DMS 273 (cell line): Measurements from ENCODE around the gene CRK.

ENCODE experiments used
- DNase-seq: peaks from one replicate; lab custom pipeline; 2025; ENCODE audit not compliant: unreplicated experiment; lab: John Stamatoyannopoulos, UW

The CRK gene

DNA sequence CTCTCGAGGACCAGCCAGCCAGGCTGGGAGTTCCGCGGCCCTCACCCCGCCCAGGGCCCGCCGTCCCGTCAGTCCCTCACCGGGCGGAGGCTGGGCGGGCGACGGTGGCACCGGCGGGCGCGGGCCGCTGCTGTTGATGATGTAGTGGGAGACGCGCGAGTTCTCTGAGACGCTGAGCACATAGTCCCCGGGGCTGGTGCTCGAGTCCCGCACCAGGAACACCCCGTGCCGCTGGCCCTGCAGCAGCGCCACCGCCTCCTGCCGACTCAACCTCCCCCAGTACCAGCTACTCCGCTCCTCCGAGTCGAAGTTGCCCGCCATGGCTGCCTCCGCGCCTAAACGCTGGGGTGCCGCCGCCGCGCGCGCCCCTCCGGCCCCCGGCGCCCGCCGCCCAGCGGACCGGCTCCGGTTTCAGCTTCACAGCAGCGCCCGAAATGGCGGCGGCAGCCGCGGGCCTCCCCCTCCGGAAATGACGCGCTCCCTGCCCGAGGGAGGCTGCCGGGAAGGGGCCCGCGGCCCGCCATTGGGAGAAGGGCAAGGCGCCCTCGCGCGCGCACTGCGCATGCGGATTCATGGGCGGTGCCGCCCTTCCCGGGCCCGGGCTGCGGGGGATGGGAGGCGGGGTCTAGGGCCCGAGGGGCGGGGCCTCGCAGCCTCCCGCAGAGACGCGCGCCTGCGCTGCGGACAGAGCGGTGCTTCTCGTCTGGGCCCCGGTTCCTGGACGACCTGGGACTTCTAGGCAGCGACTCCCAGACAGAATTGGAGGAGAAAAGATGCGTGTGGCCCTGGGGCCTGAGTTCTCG is at the start of gene CRK:
Gene CRK, minus strand, starts transcription at position 436 of the 803 bp plus-strand sequence. Its CDS starts 115 bp downstream, at position 321.
- peak; percentile 98 for DNase-seq

DNA sequence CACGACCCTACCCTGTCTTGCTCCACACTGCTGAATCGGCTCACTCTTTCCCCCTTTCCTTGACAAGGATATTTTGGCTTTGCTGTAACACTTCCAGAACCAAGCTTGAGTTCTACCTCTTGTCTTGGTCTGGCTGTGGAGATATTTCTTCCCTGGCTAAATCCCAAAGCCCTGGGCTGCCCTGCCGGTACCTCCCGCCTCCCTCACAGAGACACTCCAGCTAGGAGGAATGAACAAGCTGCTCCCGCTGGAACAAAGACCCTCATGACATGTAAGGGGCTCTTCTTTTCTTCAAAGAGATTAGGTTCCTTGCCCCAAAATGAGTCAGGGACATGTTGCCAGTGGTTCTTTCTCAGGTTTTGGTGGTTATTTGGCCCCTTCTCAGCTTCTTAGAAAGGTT is 49.6 kb upstream of the CRK start:
- no peak for DNase-seq

DNA sequence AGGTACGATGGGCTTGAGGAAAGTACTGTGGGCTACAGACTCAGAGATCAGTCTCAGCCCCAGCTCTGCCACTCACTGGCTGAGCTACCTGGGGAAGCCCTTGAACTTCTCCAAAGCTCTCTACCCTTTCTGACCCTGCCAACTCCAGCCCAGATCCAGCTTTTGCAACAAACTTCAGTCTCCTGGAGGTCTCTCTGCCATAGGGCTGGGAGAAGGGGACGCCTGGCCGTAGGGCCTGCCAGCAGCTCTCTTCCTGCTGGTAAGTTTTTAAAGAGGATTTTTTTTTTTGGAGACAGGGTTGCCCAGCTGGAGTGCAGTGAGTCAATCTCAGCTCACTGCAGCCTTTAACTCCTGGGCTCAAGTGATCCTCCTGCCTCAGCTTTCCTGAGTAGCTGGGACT is 48.8 kb upstream of the CRK start:
- no peak for DNase-seq

DNA sequence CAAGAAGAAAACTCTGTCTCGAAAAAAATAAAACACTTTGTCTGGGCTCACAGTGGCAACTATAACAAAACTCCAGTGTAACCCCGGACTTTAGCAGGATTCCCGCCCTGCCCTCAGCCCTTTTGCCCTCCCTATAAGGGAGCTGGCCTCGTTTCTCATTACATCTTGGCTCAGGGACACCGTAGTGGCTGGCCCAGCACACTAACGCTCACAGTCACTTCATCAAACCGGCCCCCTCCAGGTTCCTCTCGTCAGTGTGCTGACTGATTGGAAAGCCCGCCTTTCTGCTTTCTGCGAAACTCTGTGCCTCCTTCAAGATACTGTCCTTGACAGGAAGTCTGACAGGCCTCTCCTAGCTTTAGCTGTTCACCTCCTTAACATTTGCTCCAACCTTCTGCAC is 47.7 kb upstream of the CRK start:
- no peak for DNase-seq

DNA sequence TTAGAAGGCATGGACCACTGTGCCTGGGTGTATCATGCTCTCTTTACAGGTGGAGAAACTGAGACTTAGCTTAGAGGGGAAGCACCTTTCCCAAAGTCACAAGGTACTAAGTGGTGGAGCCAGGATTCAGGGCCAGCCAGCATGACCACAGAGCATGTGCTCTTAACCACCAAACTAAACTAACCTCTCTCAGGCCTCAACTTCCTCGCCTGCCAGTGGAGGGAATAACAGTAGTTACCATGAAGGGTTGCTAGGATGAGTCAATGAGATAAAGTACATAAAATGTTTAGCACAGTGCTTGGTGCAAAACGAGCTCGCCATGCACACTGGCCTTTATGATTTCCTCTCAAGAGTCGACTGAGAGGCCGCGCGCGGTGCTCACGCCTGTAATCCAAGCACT is 42.8 kb upstream of the CRK start:
- DNase-seq: no peak

DNA sequence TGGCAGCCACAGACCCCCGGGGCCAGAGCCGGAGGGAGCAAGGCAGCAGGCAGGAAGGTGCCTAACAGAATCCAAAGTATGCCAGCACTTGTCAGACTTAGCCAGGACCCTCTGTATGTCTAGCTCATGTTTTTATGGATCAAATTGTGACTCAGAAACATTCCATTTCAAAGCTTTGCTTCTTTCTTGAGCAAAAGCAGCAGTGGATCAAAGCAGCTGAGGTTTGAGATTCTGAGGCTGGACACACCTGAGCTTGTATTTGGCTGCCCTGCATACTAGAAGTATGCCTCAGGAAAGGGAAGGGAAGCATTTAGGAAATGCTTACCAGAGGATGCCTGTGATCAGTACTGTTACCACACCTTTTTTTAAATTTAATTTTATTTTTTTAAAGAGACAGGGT is 42.2 kb upstream of the CRK start:
- no peak for DNase-seq

DNA sequence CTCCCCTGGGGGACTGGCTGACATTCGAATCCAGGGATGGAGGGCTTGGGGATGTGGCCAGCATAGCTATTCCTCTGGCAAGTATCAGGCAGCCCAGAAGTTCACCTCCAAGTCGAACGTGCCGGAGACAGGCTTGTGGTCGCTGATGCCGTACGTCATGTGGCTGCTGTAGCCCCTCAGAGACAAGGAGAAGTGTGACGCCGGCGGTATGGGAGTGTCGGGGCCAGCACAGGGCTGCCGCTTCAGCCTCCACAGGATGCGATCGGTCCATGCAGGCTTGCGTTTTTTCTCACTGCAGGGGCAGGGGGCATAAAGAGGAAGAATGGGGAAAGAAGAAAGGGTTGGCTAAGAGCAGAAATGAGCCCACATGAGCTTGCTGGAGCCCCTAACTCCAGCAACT is 41.8 kb upstream of the CRK start:
- DNase-seq: no peak

DNA sequence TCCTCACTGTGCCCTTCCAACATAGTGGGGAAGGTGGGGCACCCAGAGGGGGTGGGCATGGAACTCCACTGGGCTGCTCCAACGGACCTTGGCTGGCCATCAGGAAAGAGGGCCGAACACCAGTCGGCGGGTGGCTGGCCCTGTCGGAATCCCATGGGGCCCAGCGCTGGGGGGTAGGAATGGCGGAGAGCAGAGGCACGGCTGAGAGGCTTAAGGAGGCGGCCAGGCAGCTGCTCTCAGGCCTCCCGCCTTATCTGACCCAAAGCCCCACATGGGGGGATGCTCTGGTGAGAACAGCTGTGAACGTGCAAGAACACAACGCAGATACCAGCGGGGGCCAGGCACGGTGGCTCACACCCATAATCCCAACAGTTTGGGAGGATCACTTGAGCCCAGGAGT is 40.8 kb upstream of the CRK start:
- DNase-seq: no peak

DNA sequence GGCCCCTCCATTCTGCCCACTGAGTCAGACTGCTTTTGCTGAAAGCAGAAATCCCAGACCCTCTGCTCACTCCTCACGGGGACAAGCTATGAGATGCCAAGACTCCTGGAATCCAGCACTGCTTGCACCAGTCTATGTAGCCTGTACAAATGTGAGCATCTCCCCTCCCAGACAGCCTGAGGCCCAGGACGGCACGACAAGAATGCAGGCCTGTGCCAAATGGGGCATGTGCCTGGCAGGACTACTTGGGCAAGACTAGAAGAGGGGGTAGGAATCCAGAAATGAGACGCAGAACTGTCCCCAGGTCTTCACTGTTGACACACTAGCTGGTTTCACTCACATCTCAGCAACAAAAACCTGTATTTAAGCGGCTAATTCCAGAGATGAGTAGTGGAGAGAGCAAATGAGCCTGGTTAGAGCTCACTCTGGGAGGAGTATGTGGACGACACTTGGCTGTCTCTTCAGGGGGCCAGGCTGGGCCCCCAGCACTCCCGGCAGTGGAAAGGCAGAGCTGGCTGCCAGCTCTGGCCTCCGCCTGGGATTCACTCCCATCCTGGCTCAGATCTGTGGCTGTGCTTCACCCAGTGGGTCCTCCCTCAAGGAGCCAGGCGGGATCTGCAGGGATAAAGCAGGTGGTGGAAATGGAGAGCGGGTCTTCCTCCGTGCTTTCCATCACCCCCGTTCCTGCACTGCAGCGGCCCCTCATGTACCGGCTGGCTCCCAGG is 39.4 kb upstream of the CRK start:
- no peak for DNase-seq

DNA sequence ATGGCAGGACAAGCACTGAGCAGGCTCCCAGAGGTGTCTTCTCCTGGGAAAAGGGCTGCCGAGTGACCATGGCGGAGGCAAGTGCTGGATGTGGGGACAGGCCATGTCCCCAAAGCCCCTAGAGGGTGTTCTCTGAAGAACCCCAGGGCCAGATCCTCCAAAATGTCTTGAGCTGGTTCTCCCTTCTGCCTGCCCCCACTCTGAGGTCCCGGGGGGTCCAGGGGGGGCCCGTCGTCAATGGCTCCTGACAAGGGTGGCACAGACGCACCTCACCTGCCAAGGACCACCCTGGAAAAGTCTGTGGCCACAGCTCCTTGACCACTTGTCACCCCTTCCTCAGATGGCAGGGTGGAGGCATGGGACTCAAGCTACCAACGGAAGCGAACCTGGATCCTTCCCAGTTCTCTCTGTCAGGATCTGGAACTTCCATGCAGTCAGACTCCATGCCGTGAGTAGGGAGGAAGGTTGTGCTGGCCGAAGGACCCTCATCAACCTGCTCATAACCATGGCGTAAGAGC is 38.8 kb upstream of the CRK start:
- DNase-seq: no peak

DNA sequence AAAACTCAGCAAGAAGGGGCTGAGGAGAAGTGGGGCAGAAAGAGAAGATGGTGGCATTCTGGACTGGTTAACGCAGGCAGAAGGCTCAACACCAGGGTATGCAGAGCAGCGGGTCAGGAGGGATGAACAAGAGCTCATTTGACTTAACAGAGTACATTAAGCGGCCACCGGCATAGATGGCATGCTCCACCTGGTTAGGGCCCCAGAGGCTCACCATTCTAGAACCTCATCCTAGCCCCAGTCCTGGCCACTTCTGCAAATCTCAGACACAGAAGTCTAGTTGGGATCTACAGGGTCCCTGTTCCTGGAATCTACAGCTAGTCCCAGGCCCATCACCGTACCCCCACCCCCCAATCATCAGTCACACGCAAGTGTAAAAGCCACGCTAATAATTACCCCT is 38.2 kb upstream of the CRK start:
- DNase-seq: no peak

DNA sequence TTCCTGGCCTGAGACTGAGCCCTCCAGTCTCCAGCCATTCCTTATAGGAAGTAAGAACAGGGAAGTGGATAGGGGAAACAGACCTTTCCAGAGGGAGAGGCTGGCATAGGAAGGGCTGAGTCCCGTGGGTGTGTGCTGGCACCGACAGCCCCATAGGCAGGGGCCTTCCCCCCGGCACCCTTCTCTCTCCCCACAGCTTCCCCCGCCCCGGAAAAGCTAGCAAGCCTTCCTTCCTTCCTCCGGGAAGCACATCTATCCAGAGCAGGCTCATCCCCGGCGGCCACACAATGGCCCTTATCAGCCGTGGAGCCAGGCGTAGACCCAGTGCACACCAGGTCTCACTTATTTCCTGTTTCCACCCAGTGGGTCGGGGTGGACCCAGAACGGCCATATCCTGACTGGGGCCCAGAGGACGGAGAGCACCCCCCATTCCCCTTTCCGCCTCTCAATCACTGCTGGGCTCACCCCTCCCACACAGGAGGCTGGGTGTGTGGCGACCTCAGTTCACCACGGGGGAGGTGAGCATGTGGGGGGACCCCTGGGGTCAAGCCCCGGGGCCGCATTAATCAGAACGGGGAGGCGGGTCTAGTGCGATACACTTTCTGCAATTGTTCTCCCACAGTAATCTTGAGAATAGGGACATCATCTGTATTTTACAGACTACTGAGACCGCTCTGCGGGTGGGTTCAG is 37.4 kb upstream of the CRK start:
- no peak for DNase-seq

DNA sequence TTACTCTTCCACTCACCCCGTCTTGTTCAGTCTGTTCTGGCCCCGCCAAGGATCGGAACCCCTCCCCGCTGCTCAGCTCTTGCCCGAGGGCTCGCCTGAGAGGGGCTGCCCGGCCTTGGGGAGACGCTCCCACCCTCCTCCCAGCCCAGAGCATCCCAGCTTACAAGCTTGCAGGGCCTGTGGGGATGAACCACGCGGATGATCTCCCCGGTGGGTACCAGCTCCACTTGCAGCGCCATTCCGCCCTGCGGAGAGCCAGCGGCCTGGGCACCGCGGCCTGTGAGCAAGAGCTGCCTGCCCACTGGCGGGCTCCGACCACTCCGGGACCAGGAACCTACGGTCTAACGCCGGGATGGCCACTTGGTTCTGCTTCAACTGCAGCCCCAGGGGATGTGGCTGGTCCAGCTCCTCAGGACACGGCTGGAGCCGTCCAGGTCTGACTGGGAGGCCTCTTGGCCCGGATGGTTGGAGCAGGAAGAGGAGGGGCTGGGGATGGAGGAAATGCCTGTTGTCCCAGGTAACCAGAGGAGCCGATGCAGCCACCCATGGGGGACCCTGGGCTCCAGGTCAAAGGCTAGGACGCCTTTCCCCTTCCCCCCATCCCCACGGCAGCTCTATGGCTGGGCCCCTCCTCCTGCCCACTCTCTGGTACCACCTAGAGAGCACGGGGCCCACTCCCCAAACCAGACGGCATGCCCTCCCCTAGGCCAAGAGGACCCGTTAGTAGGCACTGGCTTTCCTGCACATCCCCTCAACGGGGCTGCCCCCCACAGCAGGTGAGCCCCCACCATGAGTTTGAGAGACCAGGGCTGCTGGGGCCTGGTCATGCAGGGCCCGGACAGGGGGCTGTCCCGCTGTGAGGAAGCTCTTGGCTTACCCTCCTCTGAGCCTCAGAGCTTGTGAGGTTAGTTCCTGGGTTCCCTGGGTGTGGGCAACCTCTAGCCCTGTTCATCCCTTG is 36.5 kb upstream of the CRK start, which contains the start of gene MYO1C:
Gene MYO1C, minus strand, starts transcription at position 438 of the 958 bp plus-strand sequence. Its CDS starts 199 bp downstream, at position 239.
- DNase-seq: no peak

DNA sequence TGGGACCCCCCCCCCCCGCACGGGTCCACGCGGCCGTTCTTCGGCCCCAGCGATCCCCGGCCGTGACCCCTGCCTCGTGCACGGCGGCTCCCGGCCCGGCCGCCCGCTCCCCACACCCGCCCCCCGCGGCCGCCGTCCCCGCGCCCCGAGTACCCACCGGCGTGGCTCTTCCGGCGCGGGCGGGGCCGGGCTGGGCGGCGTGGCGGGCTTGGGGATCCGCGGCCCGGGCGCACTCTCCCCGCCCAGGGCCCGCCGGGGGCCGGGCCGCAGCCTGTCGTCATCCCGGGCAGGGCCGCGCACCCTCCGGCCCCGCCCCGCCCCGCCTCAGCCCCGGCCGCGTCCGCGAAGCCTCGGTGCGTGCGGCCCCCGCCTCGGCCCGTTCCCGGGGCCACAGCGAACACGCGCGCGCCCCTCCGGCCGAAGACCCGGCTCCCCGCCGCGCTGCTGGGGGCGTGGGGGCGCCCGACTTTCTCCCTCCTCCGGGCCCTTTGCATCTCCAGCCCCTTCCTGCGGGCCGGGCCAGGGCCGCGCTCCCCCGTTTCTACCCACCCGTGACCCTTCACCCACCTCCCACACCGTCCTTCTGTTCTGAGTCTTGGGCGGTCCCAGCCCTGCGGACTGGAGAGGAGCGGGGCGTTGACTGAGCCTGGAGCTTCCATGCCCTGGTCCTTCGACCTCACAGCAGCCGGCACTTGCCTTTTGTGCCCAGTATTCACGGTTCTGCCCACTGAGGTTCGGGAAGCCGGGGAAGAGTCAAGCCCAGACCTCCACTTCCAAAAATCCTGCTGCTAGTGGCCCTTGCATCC is 35.6 kb upstream of the CRK start:
- DNase-seq: peak; percentile 67

DNA sequence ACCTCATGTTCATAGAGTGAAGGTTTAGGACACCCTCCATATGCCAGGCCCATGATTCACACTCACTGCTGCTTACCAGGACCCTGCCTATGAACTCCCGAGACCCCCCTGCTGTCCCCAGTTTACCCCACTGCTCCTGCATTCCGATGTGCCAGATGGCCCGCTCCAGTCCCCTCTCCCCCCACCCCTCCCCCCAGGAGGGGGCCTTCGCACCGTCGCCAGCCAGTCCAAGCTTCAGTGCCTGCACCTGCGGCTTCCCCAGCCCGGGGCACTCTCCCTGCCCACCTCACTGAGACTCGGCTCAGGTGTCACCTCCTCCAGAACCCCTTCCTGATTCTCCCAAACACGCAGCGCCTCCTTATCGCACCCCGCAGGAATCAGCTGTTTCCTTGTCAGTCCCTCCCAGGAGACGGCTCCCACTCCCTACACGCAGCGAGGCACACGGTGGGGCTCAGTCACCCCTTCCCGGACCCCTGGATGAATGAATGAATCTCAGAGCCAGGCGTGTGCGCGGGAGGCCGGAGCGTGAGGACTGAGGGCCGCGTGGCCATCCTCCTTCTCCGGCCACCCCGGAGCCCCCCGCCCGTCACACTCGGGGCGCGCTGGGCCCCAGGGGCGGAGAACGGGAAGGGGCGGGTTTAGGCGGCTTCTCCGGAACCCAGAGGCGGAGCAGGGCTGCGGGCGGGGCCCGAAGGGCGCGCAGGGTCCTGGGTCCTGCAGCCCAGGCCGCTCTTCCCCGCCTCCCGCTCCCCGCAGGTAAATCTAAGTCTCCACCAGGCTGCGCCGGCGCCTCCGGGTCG is 34.8 kb upstream of the CRK start:
- DNase-seq: peak; percentile 67

DNA sequence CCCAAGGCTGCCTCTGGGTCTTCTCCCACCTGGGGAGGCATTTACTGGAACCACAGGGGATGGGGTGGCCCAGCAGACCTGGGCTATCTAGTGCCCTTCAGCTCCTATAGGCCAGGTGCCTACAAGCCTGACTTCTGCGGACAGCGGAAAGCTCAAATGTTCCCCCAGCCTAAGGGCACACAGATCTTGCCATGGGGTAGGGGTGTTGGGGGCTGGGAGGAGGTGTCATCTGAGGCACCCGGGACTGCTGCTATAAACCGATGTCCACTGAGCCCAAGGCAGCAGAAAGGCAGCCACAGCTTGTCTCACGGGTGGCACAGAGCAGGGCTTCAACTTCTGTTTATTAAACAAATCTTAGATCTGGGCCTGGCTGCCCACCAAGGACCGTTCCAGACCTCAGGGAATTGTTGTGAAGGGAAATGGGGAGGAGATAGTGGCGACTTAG is 32.8 kb upstream of the CRK start:
- DNase-seq: no peak

DNA sequence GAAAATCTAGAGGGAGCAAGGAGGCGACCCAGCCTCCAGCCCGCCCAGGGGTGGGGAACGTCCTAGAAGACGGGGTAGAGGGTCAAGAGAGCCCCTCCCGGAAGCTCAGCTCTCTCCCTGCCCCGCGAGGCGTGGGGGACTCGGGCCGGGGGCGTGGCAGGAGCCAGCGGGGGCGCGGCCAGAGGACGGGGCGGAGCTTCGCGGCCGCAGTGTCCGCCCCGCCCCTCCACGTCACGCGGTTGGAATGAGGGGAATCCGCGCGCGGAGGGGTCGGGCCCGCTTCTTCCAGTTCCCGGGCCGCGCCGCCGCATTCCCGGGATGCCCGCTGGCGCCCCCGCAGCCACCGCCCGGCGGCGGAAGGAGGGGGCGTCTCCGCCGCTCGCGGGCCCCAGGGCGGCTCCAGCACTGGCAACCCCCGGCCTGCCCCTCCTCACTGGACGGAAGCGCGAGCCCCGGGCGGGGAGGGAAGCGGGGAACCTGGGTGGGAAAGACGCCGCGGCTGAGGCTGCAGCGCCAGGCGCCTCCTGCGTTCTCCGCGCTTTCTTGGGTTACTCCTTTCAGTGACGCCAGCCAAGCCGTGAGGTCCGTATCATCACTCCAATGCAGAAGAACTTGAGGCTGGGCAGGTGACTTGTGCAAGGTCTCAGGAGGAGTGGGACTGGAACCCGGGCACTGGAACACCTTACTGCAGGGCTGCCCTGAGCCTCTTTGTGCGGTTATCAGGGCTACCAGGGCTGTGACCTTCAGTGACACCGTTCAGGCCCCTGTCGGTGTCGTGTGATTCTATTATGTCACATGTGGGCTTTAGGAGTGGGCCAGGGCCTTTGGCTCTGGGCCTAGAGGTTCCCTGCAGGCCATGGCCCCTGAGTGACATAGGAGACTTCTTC is 32.1 kb upstream of the CRK start:
- DNase-seq: peak; percentile 85
